Measurements from ENCODE around the gene SETD4. TPM values are rescaled to one million over a fixed set of nuclear protein-coding genes. Genes with fewer than 3 reads are reported as not detected.

Gene SETD4
- total and polyA plus RNA-seq, 2 of the 13 experiments (the other 11 are each of a cell fraction or from before 2014, with no cell fraction given) = 7.1 to 14.4 TPM

GRCh38 chr21:36079010-36079649, 18.8 kb upstream of the SETD4 start (continued):
- TF ChIP-seq ZNF142 (CRISPR knock-in tag; IDR thresholded peaks at IDR 0.05) (peak; percentile 99), ZFAT (CRISPR knock-in tag; conservative IDR thresholded peaks at IDR 0.05) (peak; percentile 97), DNMT1 (CRISPR knock-in tag; IDR thresholded peaks at IDR 0.05) (no peak), TRAFD1 (CRISPR knock-in tag; IDR thresholded peaks at IDR 0.05; ENCODE audit: borderline replicate concordance) (no peak), ZBTB38 (CRISPR knock-in tag; IDR thresholded peaks at IDR 0.05) (0 out of 2 replicates have a peak, but pooled peaks have one; percentile 45), SAP130 (CRISPR knock-in tag; IDR thresholded peaks at IDR 0.05; ENCODE audit: low read depth) (peak; percentile 22; the same call in 1 of the 2 replicates), ZFP36L1 (CRISPR knock-in tag; IDR thresholded peaks at IDR 0.05) (no peak), POGK (CRISPR knock-in tag; conservative IDR thresholded peaks at IDR 0.05) (no peak), MIER3 (CRISPR knock-in tag; IDR thresholded peaks at IDR 0.05; ENCODE audit: borderline replicate concordance) (no peak), ZNF407 (CRISPR knock-in tag; IDR thresholded peaks at IDR 0.05; ENCODE audit: not compliant biosample characterization) (no peak), ZNF3 (CRISPR knock-in tag; IDR thresholded peaks at IDR 0.05) (no peak)

Data from HepG2 (cell line).